Measurements from ENCODE around the gene TGFB2. TPM values are rescaled to one million over a fixed set of nuclear protein-coding genes. Genes with fewer than 3 reads are reported as not detected.
"Not testable (repeated sequence)": the region's sequence is repeated elsewhere in the genome, so short reads cannot be mapped to it uniquely, and the experiment has no call there.

Gene TGFB2
- total RNA-seq, 2 experiments from 2014 or later: not detected

- Mint-ChIP-seq H3K9me3 (ENCODE audit: low read depth) (no peaks in the 10 kb centered on the region), H3K27ac (no peak overlapping the region), H3K4me1 (no peaks in the 10 kb centered on the region), H3K36me3 (peaks cover 11% of the 10 kb centered on the region), H3K4me3 (no peak overlapping the region), H3K27me3 (no peaks in the 10 kb centered on the region)
- CTCF ChIA-PET: interaction anchor here (1.3 to 1.4 kb wide), 2 partner anchors 13 to 19 kb away, joined by 3 to 4 read pairs; no protein-coding TSS in a partner anchor
- ATAC-seq (no peak), DNase-seq (no peak)
Measured at GRCh38 chr1:218314316-218314715, 30.8 kb upstream of the TGFB2 start.

GRCh38 chr1:218315638-218316037, 29.5 kb upstream of the TGFB2 start:
- Mint-ChIP-seq H3K4me3 (no peak overlapping the region), H3K4me1 (no peaks in the 10 kb centered on the region), H3K27ac (no peak overlapping the region), H3K9me3 (ENCODE audit: low read depth) (no peaks in the 10 kb centered on the region), H3K27me3 (no peaks in the 10 kb centered on the region), H3K36me3 (peaks cover 11% of the 10 kb centered on the region)
- ATAC-seq (no peak), DNase-seq (no peak)
- CTCF ChIA-PET: no interaction called here

GRCh38 chr1:218317061-218317460, 28.1 kb upstream of the TGFB2 start:
- CTCF ChIA-PET: no interaction called here
- ATAC-seq (no peak), DNase-seq (no peak)
- no peak overlapping the region for H3K27ac Mint-ChIP-seq
- H3K4me3 Mint-ChIP-seq: no peak overlapping the region
- no peaks in the 10 kb centered on the region for H3K27me3 Mint-ChIP-seq
- no peaks in the 10 kb centered on the region for H3K9me3 Mint-ChIP-seq (ENCODE audit: low read depth)
- H3K4me1 Mint-ChIP-seq: no peaks in the 10 kb centered on the region
- H3K36me3 Mint-ChIP-seq: peaks cover 3% of the 10 kb centered on the region

DNA sequence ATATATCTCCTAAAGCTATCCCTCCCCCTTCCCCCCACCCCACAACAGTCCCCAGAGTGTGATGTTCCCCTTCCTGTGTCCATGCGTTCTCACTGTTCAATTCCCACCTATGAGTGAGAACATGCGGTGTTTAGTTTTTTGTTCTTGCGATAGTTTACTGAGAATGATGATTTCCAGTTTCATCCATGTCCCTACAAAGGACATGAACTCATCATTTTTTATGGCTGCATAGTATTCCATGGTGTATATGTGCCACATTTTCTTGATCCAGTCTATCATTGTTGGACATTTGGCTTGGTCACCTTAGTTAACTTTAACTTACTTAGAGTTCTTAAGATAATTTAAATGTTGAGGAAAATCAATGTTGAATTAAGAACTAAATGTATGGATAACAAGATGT, 25.0 kb upstream of the TGFB2 start:
- H3K9me3 Mint-ChIP-seq (ENCODE audit: low read depth); DNase-seq; H3K27ac Mint-ChIP-seq; H3K27me3 Mint-ChIP-seq; H3K4me3 Mint-ChIP-seq; H3K36me3 Mint-ChIP-seq; CTCF ChIA-PET; ATAC-seq; H3K4me1 Mint-ChIP-seq: not testable (repeated sequence)

DNA sequence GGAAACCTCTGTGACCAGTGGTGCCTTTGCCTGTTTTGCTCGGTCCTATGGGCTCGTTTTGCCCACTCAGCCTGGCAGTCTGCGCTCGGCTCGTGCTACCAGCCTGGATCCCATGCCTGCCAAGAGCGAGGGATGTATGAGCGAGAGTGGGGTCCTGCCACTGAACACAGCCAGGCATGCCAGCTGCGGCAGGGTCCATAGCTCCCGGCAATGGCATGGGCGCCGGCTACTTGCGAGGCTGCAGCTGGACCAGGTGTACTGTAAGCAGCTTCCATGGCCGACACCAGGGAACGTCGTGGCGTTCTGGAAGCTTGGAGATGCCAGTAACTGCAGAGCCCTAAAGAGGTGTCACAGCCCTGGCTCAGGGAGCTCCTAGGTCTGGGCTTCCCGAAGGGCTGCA, 22.4 kb upstream of the TGFB2 start:
- CTCF ChIA-PET: no interaction called here
- Mint-ChIP-seq H3K36me3 (peaks cover 4% of the 10 kb centered on the region), H3K27me3 (no peaks in the 10 kb centered on the region)

DNA sequence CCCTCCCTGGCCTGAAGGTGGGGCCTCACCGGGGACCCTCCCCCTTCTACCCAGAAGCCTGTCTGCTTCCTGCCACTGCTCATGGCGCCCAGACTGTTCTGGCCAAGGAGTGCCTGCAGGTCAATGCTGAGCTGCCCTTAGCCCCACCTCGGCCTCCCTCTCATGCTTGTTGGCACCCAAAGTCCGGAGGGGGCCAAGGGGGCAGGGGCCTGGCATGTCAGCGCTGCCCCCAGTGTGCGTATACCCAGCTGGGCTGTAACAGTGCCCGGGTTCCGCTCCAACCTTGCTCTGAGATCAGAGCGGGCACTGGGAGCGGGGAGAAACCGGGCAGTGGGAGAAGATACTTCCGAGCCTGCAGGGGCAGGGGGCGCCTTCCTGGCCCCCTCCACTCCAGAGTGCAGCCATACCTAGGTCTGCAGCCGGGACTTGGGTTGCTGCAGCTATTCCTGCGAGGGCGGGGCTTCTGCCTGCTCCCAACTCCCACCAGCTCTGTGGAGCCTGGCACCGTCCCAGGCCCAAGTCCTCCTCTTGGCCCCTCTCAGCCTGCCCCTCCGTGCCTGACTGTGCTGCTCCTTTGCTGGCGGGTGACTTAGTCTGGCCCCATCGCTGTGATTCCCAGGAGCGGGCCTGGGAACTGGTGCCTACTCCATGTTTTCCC, 21.4 kb upstream of the TGFB2 start:
- Mint-ChIP-seq H3K27ac (no peak overlapping the region), H3K4me3 (no peak overlapping the region), H3K27me3 (no peaks in the 10 kb centered on the region), H3K36me3 (peaks cover 3% of the 10 kb centered on the region), H3K9me3 (ENCODE audit: low read depth) (no peaks in the 10 kb centered on the region), H3K4me1 (no peaks in the 10 kb centered on the region)
- DNase-seq: no peak
- CTCF ChIA-PET: no interaction called here
- ATAC-seq: no peak

More for the DNA sequence above, 22.4 kb upstream of the TGFB2 start:
- Mint-ChIP-seq H3K27ac (no peak overlapping the region), H3K4me1 (no peaks in the 10 kb centered on the region), H3K4me3 (no peak overlapping the region), H3K9me3 (ENCODE audit: low read depth) (no peaks in the 10 kb centered on the region)
- ATAC-seq (no peak), DNase-seq (no peak)

- H3K9me3 Mint-ChIP-seq (ENCODE audit: low read depth): no peaks in the 10 kb centered on the region
- H3K27me3 Mint-ChIP-seq: no peaks in the 10 kb centered on the region
- ATAC-seq (no peak), DNase-seq (no peak)
- H3K36me3 Mint-ChIP-seq: peaks cover 3% of the 10 kb centered on the region
- no peaks in the 10 kb centered on the region for H3K4me1 Mint-ChIP-seq
- H3K4me3 Mint-ChIP-seq: no peak overlapping the region
- CTCF ChIA-PET: no interaction called here
- H3K27ac Mint-ChIP-seq: no peak overlapping the region
Measured at GRCh38 chr1:218324226-218324580, 20.9 kb upstream of the TGFB2 start.

DNA sequence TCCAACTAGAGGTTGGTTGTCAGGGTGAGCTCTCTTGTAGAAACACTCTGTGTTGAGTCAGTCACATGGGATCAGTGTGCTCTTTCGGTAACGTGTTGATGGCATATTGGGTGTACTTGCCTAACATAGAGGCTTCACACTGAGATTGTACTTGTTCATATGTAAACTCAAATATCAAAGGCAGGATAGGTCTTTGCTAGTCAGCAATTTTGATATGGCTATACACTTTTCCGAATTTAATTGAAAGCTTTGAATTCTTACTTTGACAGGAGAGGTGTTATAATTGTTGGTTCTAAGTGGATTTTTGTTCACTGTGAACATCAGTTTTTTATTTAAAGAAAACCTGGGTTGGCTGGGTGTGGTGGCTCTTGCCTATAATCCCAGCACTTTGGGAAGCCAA, 16.4 kb upstream of the TGFB2 start:
- Mint-ChIP-seq H3K27me3 (no peaks in the 10 kb centered on the region), H3K27ac (no peak overlapping the region), H3K36me3 (peaks cover 2% of the 10 kb centered on the region), H3K4me1 (no peaks in the 10 kb centered on the region), H3K4me3 (no peak overlapping the region), H3K9me3 (ENCODE audit: low read depth) (no peaks in the 10 kb centered on the region)
- no peak for ATAC-seq
- DNase-seq: no peak
- CTCF ChIA-PET: interaction anchor here (1.8 kb wide), 1 partner anchor 10 kb away, joined by 5 read pairs; no protein-coding TSS in a partner anchor

GRCh38 chr1:218330043-218330623, 15.0 kb upstream of the TGFB2 start:
- Mint-ChIP-seq H3K4me3 (no peak overlapping the region), H3K27me3 (no peaks in the 10 kb centered on the region), H3K27ac (no peak overlapping the region), H3K4me1 (no peaks in the 10 kb centered on the region), H3K36me3 (peaks cover 2% of the 10 kb centered on the region), H3K9me3 (ENCODE audit: low read depth) (no peaks in the 10 kb centered on the region)
- DNase-seq (no peak), ATAC-seq (no peak)
- CTCF ChIA-PET: interaction anchor here (0.8 to 1.0 kb wide), 2 partner anchors 189 to 1483 kb away, joined by 4 to 5 read pairs; no protein-coding TSS in a partner anchor

GRCh38 chr1:218332416-218332815, 12.7 kb upstream of the TGFB2 start:
- no peak for DNase-seq
- H3K27me3 Mint-ChIP-seq: no peaks in the 10 kb centered on the region
- CTCF ChIA-PET: no interaction called here

GRCh38 chr1:218336328-218336727, 8.8 kb upstream of the TGFB2 start:
- H3K4me1 Mint-ChIP-seq: no peaks in the 10 kb centered on the region
- ATAC-seq: no peak

More at GRCh38 chr1:218332416-218332815, 12.7 kb upstream of the TGFB2 start:
- Mint-ChIP-seq H3K4me1 (no peaks in the 10 kb centered on the region), H3K36me3 (peaks cover 2% of the 10 kb centered on the region), H3K27ac (no peak overlapping the region), H3K9me3 (ENCODE audit: low read depth) (no peaks in the 10 kb centered on the region), H3K4me3 (no peak overlapping the region)
- ATAC-seq: no peak

GRCh38 chr1:218339267-218339831, 5.8 kb upstream of the TGFB2 start:
- H3K27me3 Mint-ChIP-seq: no peaks in the 10 kb centered on the region
- CTCF ChIA-PET: interaction anchor here (0.6 to 1.3 kb wide), 3 partner anchors 11 to 1607 kb away, joined by 3 to 5 read pairs (median 3); partner anchors contain the start of gene RRP15
- no peak for ATAC-seq

More at GRCh38 chr1:218336328-218336727, 8.8 kb upstream of the TGFB2 start:
- H3K27ac Mint-ChIP-seq: no peak overlapping the region
- no peaks in the 10 kb centered on the region for H3K27me3 Mint-ChIP-seq
- H3K36me3 Mint-ChIP-seq: peaks cover 2% of the 10 kb centered on the region
- CTCF ChIA-PET: no interaction called here
- no peaks in the 10 kb centered on the region for H3K9me3 Mint-ChIP-seq (ENCODE audit: low read depth)
- DNase-seq: no peak
- H3K4me3 Mint-ChIP-seq: no peak overlapping the region

DNA sequence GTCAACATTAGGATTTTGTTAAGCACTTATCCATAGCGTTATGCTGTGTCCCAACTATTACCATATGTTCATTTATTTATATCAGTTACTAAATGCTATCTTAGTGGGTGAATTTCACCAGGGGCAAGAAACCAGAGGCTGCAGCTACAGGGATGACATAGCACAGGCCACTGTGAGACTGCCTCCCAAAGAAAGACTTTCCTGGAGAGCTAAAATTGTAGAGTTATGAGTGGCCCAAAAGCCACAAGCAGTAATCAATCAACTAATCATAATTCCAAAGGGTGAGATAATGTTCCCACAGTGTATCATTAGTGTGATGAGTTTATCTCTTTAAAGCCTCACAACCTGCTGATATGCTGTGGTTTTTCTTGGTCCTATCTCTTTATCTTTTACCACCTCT, 3.8 kb upstream of the TGFB2 start:
- Mint-ChIP-seq H3K27ac (no peak overlapping the region), H3K4me1 (peaks cover 5% of the 10 kb centered on the region), H3K27me3 (peaks cover 5% of the 10 kb centered on the region), H3K36me3 (no peaks in the 10 kb centered on the region), H3K9me3 (ENCODE audit: low read depth) (no peaks in the 10 kb centered on the region), H3K4me3 (no peak overlapping the region)
- DNase-seq (no peak), ATAC-seq (no peak)
- CTCF ChIA-PET: no interaction called here

More at GRCh38 chr1:218339267-218339831, 5.8 kb upstream of the TGFB2 start:
- H3K27ac Mint-ChIP-seq: no peak overlapping the region
- no peaks in the 10 kb centered on the region for H3K36me3 Mint-ChIP-seq
- DNase-seq: no peak
- no peaks in the 10 kb centered on the region for H3K4me1 Mint-ChIP-seq
- no peak overlapping the region for H3K4me3 Mint-ChIP-seq
- H3K9me3 Mint-ChIP-seq (ENCODE audit: low read depth): no peaks in the 10 kb centered on the region

- Mint-ChIP-seq H3K27me3 (peaks cover 13% of the 10 kb centered on the region), H3K4me3 (no peak overlapping the region), H3K9me3 (ENCODE audit: low read depth) (no peaks in the 10 kb centered on the region), H3K36me3 (no peaks in the 10 kb centered on the region), H3K4me1 (peaks cover 12% of the 10 kb centered on the region), H3K27ac (no peak overlapping the region)
- no peak for DNase-seq
- ATAC-seq: no peak
- CTCF ChIA-PET: no interaction called here
Measured at GRCh38 chr1:218342091-218342490, 3.0 kb upstream of the TGFB2 start.

All from activated CD8-positive, alpha-beta memory T cell treated with anti-CD3 and anti-CD28 coated beads, Interleukin-2, amount 10 ng/mL, durations not matched to agents 7 days and 5 days (primary cell).